Amniotic epithelial cell (primary cell): ENCODE results near the gene CD28.
"Not testable (repeated sequence)": the region's sequence is repeated elsewhere in the genome, so short reads cannot be mapped to it uniquely, and the experiment has no call there.

Experiments
- DNase-seq: peaks from one replicate; pipeline ENCODE4 v3.0.0-alpha.2; 2010; ENCODE audit warnings: low read depth

CD28 gene

DNA sequence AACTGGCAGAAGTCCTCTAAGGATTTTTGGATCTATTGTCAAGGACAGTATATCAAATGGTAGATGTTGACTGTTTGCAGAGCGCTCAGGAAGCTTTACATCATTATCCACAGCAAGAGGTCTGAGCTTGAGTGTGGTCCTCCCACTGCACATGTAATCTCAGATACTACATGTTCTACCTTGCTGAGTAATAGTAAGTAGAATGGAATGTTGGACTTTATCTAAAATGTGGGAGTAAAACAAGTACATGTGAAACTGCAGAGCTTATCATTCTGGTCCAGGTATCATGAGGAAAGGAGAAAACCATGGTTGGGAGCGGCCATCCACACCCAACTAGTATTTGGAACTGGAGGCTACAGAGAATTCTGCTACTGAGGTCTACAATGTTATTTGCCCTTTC, 19.3 kb upstream of the CD28 start:
- peak; percentile 87 for DNase-seq

DNA sequence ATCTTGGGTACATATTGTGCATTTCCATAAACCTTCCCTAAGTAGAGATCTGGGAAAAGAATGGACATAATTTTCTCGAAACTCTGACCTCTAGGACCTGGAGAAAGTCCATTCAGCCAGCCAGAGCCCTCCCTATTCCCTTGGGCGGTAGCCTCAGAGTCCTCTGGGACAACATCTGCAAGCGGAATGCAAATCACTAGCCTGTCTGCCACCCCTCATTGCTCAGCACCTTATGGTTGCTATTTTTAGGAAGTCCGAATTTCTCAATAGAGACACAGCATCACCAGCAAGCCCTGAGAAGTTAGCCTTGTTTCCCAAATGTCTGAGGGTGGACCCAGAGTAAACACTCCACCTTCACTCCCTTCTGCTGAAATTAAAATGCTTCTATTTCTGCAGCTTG, 17.6 kb upstream of the CD28 start:
- peak; percentile 58 for DNase-seq

DNA sequence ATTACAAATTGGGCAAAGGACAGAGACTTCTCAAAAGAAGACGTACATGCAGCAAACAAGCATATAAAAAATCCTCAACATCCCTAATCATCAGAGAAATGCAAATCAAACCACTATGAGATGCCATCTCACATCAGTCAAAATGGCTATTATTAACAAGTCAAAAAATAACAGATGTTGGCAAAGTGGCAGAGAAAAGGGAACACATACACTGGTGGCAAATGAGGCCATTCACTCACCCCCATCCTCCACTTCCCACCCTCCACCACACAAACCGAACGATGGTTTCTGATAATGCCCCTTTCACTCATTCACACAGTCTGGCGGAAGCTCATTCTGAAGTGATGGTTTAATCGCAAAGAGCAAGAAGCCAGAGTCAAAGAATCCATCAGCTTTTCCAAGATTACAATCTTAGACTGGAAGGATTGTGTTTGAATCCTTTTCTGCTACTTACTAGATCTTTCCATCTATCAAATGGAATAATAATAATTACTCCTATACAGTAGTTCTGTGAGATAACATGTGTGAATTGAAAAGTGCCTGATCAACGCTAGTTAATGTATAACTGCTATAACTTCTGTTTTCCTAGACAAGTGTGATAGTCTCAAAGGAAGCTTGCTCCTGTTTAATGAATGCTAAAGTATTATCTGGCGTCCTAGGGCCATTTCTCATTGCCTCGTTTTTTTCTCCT, 16.9 kb upstream of the CD28 start:
- DNase-seq, result no peak

DNA sequence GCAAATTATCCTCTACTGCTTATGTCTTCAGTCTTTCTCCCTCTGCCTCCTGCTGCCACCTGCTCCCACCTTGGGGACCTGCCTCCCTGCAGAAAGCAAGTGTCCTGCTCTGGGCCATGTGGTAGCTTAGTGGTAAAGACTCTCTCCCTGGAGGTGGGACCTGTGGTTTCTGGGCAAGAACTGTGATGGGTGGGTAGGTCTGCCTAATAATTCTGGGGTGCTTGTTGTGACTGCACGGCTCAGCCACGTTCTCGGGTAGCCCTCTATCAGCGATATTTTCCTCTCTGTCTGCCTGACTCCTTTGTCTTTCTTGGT, 16.4 kb upstream of the CD28 start:
- no peak for DNase-seq

DNA sequence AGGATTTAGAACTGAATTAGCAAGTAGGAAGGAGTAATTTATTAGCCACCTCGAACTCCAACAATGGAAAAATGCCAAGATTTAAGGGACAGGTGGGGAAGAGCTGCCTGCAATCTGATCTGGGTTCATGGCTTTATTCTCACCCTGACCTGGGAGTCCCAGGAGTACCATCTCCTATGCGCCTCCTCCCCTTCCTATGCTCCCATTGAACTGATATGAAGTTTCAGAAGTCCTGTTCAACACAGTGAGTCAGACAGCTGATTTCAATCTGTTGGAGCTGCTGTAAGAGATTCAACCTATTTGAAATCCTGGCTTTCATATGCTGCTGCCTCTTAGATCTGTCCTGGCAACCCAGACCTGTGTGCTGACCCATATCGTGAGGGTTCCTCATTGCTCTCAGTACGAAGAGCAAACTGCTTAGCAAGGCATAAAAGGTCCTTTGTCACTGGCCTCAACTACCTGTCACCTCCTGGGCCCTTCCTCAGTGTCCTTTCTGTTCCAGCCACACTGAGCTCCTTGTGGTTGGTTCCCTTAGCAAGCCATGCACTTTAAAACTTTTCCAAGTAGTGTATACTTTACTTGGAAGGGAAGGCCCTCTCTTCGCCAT, 15.9 kb upstream of the CD28 start:
- peak; percentile 30 for DNase-seq

DNA sequence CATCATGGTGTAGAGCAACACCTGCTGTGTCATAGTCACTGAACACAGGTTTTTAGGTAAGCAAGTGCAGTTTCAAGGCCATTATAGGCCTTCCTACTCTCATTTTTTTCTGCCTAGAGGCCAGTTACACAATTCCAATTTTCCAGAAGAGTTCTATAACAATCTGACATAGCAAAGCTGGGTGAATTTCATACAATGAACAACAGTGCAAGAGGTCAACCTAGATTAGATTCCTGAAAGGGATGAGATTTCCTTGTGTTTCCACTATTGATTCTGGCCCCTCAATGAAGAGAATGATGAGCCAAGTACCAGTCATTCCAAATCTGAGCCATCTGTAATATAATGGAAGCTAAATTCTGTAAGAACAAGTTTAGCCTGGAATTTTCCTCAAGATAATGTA, 15.3 kb upstream of the CD28 start:
- DNase-seq, result no peak

DNA sequence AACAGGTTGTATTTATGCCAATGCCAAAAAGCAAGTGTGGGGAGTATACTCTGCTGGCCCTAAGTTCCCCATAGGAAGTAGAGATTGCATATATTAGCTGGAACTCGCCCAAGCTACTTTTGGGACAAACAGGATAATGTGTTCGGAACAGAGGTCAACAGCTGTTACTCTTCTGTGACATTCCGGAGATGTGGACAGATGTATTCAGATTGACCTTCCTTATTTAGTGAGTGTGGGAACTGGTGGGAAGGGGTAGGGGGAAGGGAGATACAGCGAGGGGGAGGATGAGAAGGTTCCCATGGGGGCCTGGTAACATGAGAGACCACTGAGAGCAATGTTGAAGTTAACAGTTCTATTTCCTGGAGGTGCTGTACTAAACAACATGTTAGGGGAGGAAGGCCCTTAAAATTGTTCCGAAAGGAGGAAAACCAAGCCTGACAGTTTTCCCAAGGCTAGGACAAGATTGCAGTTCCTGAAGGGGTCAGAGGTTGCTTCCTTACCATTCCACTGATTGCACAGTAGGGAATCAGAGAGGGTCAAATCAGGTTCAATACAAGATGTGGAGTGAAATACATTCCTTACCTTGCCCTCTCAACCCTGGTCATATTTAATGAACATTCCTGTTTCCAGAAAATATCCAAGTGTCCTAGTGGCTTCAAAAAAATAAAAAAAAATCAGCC, 14.3 kb upstream of the CD28 start:
- DNase-seq, result no peak

DNA sequence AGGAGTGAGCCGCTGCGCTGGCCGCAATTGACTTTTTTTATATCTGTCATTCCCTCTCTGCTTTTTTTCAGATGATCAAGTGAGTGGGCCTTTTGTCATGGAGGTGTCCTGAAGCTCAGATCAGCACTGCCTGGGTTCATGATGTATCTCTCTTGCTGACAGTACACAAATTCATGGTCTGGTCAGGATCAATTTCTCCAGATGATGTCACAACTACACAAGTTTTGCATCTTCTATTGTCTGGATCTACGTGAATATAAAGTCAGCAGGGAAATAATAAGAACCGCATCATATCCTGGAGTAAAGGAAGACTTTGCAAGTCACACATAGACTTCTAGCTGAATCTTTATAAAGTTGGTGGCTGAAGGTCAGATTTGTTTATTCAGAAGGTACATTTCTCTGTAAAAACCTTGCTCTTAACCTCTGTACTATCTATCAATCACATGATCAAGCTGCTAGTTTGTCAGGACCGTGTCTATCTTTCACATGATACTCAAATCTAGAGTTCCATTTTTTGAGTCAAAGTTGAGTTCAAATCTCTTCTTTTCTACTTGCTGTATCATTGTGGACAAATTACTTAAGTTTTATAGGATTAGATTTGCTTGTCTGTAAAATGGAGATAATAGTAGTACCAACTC, 13.1 kb upstream of the CD28 start:
- DNase-seq, result no peak

DNA sequence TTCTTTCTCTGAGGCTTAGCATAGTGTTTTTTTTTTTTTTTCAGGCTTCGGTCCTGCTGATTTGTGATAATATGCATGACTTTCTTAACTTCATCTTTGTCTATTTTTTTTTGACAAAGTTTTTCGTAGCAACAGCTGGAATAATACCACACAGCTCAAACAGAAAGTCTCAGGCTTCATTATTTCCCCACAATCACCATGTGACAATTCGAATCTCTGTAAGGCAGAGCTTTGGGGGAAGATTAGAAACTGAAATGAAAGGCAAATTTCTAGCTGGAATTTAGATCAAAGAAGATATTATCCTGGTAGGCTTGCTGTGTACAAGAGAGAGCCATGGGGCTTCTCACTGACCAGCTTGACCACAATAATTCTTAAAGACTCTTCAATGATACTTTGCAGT, 12.2 kb upstream of the CD28 start:
- no peak for DNase-seq

DNA sequence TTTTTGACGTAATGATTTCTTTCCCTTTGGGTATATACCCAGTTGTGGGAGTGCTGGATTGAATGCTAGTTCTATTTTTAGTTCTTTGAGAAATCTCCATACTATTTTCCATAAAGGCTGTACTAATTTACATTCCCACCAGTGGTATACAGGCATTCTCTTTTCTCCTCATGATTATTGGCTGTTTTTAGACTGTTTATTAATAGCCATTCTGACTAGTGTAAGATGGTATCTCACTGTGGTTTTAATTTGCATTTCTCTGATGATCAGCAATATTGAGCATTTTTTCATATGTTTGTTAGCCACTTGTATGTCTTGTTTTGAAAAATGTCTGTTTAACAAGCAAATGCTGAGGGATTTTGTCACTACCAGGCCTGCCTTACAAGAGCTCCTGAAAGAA, 9.2 kb upstream of the CD28 start:
- DNase-seq, result no peak

DNA sequence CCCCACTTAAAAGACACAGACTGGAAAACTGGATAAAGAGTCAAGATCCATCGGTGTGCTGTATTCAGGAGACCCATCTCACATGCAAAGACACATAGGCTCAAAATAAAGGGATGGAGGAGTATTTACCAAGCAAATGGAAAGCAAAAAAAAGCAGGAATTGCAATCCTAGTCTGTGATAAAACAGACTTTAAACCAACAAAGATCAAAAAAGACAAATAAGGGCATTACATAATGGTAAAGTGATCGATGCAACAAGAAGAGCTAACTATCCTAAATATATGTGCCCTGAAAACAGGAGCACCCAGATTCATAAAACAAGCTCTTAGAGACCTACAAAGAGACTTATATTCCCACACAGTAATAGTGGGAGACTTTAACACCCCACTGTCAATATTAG, 8.7 kb upstream of the CD28 start:
- DNase-seq, result not testable (repeated sequence)

DNA sequence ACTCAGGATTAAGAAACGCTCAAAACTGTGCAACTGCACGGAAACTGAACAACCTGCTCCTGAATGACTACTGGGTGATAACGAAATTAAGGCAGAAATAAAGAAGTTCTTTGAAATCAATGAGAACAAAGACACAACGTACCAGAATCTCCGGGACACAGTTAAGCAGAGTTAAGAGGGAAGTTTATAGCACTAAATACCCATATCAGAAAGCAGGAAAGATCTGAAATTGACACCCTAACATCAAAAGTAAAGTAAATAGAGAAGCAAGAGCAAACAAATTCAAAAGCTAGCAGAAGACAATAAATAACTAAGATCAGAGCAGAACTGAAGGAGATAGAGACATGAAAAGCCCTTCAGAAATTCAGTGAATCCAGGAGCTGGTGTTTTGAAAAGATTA, 8.0 kb upstream of the CD28 start:
- DNase-seq, result not testable (repeated sequence)

DNA sequence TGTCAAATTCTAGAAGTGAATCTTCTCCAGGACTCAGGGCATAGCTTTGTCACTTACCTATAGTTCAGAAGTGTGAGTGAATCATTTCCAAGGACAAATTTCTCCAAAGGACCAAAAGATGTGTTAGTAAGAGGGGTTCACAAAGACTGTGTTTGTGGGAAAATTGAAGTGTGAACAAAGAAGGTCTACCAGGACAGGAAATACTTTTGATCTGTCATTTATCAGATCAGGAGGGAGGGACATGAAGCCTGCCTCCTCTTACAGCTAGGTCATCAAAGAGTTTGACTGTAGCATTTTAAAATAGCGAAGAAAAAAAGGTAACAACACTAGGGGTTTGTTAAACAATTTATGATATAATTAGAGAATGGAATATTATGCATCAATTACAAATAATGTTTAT, 2.0 kb upstream of the CD28 start:
- no peak for DNase-seq

DNA sequence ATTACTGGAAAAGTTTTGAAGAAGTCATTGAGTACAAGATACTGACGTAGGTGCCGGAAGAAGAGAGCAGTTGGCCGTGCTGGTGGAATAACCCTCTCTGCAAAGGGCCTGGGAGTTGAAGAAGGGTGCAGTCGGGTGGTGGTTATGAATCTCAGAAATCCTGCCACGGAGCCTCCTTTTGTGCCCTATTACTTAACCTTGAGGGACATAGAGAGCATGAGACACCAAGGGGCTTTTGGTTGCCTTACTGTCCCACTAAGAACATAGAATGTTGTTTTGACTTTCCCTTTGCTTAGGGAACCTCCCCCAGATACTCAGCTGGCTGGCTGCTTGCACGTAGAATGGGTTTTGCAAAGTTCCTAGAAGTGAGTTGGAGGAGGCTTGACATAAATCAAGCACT, 1.3 kb upstream of the CD28 start:
- DNase-seq, result no peak

DNA sequence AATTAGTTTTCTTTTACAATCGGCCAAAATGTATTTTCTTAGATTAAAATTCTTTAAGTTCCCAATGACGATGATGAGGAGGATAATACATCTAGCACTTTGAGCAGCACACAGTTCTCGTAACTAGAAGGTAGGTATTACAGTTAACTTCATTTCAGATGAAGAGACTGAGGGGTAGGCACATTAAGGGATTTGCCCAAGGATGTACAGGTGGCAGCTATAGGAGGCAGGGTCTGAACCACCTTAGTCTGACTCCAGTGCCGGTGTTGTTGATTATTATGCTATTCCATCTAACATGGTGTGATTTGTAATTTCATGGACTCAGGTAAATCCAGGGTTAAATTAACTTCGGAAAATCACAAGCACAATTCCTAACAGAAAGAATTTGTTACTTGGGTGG, 1.1 kb downstream of the CD28 start:
- DNase-seq, result no peak

DNA sequence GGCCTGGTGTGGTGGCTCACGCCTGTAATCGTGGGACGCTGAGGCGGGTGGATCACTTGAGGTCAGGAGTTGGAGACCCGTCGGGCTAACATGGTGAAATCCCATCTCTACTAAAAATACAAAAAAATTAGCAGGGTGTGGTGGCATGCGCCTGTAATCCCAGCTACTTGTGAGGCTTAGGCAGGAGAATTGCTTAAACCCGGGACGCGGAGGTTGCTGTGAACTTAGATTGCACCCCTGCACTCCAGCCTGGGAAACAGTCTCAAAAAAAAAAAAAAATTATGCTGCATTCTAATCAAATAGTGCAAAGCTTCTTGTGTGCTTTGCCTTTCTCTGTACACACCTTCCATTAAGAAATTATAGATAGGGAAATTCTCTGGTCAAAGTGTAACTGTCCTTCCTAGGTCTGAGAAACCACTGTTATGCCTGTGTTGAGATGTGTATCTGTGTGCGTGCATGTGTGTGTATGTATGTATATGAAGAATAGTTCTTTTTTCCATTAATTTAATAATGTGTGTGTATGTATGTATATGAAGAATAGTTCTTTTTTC, 2.5 kb downstream of the CD28 start:
- no peak for DNase-seq

DNA sequence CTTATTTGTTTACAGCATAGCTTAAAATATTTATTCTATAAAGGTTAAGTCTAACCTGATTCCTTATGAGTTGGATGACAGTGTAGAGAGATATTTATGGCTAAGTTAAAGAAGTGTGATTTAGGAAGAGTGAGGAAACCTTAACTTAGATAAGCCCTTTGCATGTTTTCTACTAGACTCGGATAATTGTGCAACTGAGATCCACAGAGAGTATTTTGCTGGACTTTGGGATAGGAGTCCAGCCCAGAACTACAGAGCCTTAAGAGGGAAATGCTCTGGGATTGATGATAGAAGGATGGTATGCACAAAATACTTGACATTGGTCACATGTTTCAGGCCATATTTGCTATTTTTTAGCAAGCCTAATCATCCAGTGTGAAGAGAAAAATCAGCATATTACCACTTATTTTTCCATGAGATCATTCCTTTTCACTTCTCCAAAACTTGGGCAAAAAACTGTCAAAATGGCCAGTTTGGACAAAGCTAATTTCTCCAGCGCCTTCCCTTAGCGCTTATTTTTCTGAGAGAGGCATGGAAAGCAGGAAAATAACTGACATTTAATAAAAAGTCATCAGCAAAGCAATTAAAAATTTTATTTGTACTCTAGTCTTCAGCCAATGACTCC, 3.1 kb downstream of the CD28 start:
- peak; percentile 70 for DNase-seq

DNA sequence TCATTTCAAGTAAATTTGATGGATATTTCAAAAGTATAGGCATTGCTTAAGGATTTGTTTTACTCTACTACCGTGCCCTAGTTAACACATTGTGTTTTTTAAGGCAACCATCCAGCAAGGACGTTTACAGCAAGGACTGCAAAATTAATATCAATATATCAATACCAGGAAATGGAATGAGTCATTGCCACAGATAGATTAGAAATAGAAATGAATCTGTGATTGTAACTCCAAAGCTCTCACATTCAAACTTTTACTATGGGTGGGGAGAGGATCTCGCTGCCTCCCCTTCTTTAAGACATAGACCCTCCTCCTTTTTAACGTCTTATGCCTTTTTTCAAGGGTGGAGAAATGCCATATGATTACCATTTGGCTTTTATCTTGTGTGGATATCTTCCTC, 3.8 kb downstream of the CD28 start:
- no peak for DNase-seq

DNA sequence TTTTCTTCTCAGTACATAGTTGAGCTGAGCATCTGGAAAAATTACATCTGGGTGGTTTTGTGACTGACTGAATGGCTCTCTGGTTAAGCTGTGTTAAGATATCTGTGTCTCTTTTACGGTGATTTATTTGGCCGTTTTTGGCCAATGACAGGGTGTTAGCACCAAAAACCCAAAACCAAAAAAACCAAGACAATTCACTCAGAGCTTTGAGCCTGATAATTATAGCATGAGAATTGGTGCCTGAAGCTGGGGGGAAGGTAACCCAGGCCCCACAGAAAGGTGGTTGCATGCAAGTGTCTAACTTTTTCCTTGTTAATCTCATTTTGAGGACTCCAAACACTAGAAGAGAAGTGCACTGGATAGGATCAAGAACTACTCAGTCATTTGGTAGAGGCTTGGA, 4.5 kb downstream of the CD28 start:
- no peak for DNase-seq

DNA sequence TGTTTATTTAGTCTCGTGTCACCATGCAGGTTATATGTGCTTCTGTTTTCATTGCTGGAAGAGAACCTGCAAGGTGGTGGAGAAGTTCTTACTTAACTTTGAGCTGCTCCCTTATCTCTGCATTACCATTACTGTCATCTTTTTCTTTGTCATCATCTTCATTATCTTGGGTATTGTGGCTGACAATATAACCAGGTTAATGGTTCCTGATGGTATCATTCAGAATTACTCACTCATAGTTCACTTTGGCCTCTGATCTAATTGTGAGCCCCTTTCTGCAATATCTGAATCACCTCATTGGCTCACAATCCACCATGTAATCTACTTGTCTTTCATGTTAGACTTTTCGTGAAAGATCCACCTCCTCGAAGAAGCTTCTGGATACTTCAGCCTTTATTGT, 5.0 kb downstream of the CD28 start:
- no peak for DNase-seq

DNA sequence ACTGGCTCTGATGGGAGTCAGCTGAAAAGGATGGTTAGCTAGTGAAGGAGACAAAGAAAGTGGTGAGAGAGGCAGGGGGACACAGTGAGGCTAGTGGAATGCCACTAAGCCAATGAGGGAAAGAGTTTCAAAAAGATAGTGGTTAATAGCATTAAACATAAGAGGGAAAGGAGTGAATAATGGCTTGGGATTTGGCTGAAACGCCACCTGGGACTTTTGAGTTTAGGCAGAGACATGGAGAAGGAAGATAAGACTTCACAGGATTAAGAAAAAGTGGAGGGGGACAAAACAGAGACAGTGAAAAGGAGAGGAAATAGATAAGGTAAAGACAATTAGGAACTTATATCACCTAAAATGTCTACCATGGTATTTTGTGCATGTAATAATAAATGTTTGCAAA, 6.9 kb downstream of the CD28 start:
- DNase-seq, result no peak

DNA sequence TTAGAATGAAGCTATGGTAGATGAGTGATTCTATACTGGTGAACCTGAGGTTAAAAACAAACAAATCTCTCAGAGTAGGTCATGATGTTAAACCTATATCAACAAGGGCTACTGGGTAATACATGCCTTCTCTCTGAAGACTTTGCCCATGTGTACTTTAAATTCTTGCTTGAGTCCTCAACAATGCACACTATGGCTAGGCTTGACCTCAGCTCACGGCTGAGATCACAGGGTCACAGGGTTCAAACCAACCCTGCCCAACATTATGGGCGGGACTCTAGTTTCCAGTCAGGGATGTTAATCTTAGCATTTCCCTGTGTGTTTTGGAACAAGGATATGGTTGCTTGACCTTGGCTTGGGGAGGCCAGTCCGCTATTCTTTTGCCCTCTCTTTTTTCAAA, 7.7 kb downstream of the CD28 start:
- no peak for DNase-seq

DNA sequence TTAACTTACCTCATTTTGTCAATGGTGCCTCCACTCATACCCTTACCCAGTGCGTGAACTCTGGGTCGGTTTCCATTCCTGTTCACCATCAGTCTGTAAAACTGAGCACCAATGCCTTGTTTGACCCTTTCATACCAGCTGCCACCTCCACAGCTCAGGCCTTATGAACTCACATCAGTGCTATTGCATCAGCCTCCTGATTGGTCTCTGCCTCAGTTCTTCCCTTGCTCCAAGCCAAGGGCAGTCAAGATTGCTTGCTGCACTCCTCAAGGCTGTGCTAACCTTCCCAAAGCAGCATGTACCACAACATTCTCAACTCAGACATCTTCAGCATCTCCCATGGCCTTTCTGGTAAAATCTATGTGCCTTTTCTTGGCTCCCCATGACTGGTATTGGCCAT, 9.3 kb downstream of the CD28 start:
- no peak for DNase-seq
